Smooth muscle cell (in vitro differentiated cells): Measurements from ENCODE around the gene SLC9A3. TPM values are rescaled to one million over a fixed set of nuclear protein-coding genes. Genes with fewer than 3 reads are reported as not detected.

ENCODE experiments used
- DNase-seq: peaks from one replicate; lab custom pipeline; 2025; ENCODE audit not compliant: unreplicated experiment; lab: John Stamatoyannopoulos, UW
- H2AFZ ChIP-seq: fragments of 200-600 bp; sonication (generic); 2 replicates; pipeline ENCODE4 v1.6.0; 2016; ENCODE audit warnings: antibody characterized with exemption, low read depth, mild to moderate bottlenecking
- H3F3A ChIP-seq: fragments of 200-600 bp; sonication (generic); 2 replicates; pipeline ENCODE4 v1.6.0; 2017; ENCODE audit warnings: antibody characterized with exemption, low read depth
- H3K27ac ChIP-seq: fragments of 200-600 bp; sonication (generic); 2 replicates; pipeline ENCODE4 v1.5.1; 2016; ENCODE audit warnings: low read depth, mild to moderate bottlenecking
- H3K27me3 ChIP-seq: fragments of 200-600 bp; sonication (generic); 2 replicates; pipeline ENCODE4 v1.6.1; 2016; ENCODE audit warnings: low read depth, mild to moderate bottlenecking
- H3K36me3 ChIP-seq: fragments of 200-600 bp; sonication (generic); 2 replicates; pipeline ENCODE4 v1.5.1; 2016; ENCODE audit warnings: low read depth
- H3K4me1 ChIP-seq: fragments of 200-600 bp; sonication (generic); 2 replicates; pipeline ENCODE4 v1.5.1; 2016; ENCODE audit warnings: low read depth
- H3K4me2 ChIP-seq: fragments of 200-600 bp; sonication (generic); 2 replicates; pipeline ENCODE4 v1.6.0; 2016; ENCODE audit warnings: mild to moderate bottlenecking
- H3K4me3 ChIP-seq: fragments of 200-600 bp; sonication (generic); 2 replicates; pipeline ENCODE4 v1.5.1; 2016; ENCODE audit warnings: mild to moderate bottlenecking
- H3K79me2 ChIP-seq: fragments of 200-600 bp; sonication (generic); 2 replicates; pipeline ENCODE4 v1.6.0; 2016; ENCODE audit warnings: low read depth, mild to moderate bottlenecking
- H3K9ac ChIP-seq: fragments of 200-600 bp; sonication (generic); 2 replicates; pipeline ENCODE4 v1.6.0; 2016; ENCODE audit warnings: low read depth
- H3K9me3 ChIP-seq: fragments of 200-600 bp; sonication (generic); replicated peaks from 2 replicates; pipeline ENCODE4 v1.5.1; 2016; ENCODE audit warnings: low read depth
- H4K20me1 ChIP-seq: fragments of 200-600 bp; sonication (generic); 2 replicates; pipeline ENCODE4 v1.6.0; 2016; ENCODE audit warnings: low read depth
- WGBS: methylation state at CpG from one replicate; pipeline ENCODE4 v1.1.7; 2016; ENCODE audit warnings: low lambda C conversion rate; 5-methylcytosine and 5-hydroxymethylcytosine counted together
- polyA plus RNA-seq: library from polyadenylated mRNA; unstranded; fragments of >200 nt; fragmentation: Nextera tagmentation; extraction: Ambion mirVana; gene quantifications from 2 replicates; pipeline ENCODE4 v1.2.1, GENCODE V29; 2016
- total RNA-seq: library from RNA; depleted of rRNA; stranded (reverse); fragments of >200 nt; gene quantifications from 2 replicates; pipeline ENCODE4 v1.2.3, GENCODE V29; 2014
- TF ChIP-seq, protein P1 (sequence below): fragments of 200-600 bp; sonication (generic); IDR thresholded peaks from 2 replicates; pipeline ENCODE4 v1.5.1; 2017; ENCODE audit warnings: borderline replicate concordance, mild to moderate bottlenecking, antibody characterized with exemption; ENCODE audit not compliant: insufficient read depth, poor library complexity, severe bottlenecking

SLC9A3 gene
- total and polyA plus RNA-seq, 2 experiments from 2014 or later: 1.1 to 1.8 TPM

DNA sequence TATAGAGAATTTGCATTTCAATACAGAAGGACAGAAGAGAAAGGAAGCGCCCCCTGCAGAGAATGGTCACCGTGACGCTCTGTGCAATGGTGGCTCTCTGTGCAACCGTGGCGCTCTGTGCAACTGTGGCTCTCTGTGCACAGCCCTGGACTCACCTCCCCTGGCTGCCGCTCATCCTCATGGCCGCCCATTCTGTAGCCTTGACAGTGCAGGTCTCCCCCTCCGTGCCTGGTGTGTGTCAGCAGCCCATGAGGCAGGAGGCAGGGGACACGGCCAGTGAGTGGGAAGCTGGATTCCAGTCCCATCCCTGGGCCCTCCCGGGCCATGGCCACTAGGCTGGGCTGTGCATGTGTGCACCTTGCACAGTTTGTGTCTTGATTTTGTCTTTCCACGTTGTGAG lies 69.3 kb downstream of the SLC9A3 start:
- Histone ChIP-seq H3K4me3 (no peak overlapping the region), H3K4me2 (no peak overlapping the region), H3K9ac (no peak overlapping the region), H2AFZ (no peak overlapping the region), H3K9me3 (no peaks in the 10 kb centered on the region), H3F3A (no peaks in the 10 kb centered on the region), H3K27me3 (no peaks in the 10 kb centered on the region), H3K4me1 (no peaks in the 10 kb centered on the region), H3K79me2 (peaks cover 38% of the 10 kb centered on the region), H3K36me3 (peaks cover 13% of the 10 kb centered on the region), H3K27ac (no peak overlapping the region), H4K20me1 (peaks cover 47% of the 10 kb centered on the region)
- 91% methylated on average over 11 of the region's 11 CpGs for WGBS
- DNase-seq: no peak
- TF ChIP-seq, protein P1, sequence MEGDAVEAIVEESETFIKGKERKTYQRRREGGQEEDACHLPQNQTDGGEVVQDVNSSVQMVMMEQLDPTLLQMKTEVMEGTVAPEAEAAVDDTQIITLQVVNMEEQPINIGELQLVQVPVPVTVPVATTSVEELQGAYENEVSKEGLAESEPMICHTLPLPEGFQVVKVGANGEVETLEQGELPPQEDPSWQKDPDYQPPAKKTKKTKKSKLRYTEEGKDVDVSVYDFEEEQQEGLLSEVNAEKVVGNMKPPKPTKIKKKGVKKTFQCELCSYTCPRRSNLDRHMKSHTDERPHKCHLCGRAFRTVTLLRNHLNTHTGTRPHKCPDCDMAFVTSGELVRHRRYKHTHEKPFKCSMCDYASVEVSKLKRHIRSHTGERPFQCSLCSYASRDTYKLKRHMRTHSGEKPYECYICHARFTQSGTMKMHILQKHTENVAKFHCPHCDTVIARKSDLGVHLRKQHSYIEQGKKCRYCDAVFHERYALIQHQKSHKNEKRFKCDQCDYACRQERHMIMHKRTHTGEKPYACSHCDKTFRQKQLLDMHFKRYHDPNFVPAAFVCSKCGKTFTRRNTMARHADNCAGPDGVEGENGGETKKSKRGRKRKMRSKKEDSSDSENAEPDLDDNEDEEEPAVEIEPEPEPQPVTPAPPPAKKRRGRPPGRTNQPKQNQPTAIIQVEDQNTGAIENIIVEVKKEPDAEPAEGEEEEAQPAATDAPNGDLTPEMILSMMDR: no peak

DNA sequence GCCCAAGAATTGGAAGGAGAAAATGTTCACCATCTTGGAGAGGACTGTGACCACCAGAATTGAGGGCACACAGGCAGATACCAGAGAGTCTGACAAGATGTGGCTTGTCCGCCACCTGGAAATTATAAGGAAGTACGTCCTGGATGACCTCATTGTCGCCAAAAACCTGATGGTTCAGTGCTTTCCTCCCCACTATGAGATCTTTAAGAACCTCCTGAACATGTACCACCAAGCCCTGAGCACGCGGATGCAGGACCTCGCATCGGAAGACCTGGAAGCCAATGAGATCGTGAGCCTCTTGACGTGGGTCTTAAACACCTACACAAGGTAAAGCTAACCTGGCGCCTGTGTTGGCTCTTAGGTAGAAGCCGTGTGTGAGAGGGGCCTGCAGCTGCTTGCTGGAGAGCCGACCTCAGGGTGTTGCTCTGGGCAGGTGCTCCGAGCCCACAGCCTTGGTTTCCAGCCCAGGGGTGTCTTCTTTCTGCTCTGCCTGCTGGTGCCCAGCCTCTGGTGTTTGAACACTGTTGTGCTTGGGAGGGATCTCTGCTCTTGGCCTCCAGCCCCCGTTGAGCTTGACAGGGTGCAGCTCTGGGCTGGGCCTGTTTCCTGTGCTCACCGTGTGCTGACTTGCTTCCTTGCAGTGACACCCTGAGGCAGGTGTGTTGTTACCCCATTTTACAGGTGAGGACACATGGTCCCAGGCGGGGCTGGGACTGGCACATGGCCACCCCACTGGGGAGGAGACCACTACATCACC lies 70.3 kb downstream of the SLC9A3 start:
- Histone ChIP-seq H4K20me1 (peaks cover 46% of the 10 kb centered on the region), H3K4me2 (no peak overlapping the region), H3F3A (no peaks in the 10 kb centered on the region), H3K36me3 (peaks cover 22% of the 10 kb centered on the region), H3K4me3 (no peak overlapping the region), H2AFZ (no peak overlapping the region), H3K9me3 (no peaks in the 10 kb centered on the region), H3K27ac (no peak overlapping the region), H3K4me1 (no peaks in the 10 kb centered on the region), H3K27me3 (no peaks in the 10 kb centered on the region), H3K79me2 (peaks cover 45% of the 10 kb centered on the region), H3K9ac (no peak overlapping the region)
- TF ChIP-seq, protein P1: no peak
- whole genome bisulfite sequencing: 93% methylated on average over 16 of the region's 16 CpGs
- no peak for DNase-seq

DNA sequence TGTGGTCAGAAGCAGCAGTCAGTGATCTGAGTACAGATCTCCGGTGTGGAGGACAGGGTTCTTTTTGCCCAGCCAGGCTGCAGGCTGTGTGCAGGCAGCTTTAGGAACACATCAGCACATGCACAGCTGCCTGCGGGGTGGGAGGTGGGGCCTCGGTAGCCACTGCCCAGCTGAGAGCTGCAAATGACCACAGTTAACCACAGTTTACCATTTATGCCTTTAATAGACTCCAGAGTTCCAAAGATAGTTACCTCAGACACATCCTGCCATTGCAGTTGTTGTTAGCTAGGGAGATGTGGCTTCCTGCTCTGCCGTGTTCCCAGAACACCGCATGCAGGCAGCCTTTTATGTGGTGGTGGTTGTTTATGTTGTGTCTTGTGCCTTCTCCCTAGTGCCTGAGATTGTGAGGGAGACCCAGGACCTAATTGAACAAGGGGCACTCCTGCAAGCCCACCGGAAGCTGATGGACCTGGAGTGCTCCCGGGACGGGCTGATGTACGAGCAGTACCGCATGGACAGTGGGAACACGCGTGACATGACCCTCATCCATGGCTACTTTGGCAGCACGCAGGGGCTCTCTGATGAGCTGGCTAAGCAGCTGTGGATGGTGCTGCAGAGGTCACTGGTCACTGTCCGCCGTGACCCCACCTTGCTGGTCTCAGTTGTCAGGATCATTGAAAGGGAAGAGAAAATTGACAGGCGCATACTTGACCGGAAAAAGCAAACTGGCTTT lies 71.1 kb downstream of the SLC9A3 start:
- WGBS: 86% methylated on average over 17 of the region's 17 CpGs
- no peak overlapping the region for H3K27ac ChIP-seq
- H3K27me3 ChIP-seq: no peaks in the 10 kb centered on the region
- TF ChIP-seq, protein P1: no peak
- no peaks in the 10 kb centered on the region for H3K4me1 ChIP-seq
- H3K4me3 ChIP-seq: no peak overlapping the region
- no peak overlapping the region for H3K4me2 ChIP-seq
- peaks cover 23% of the 10 kb centered on the region for H3K36me3 ChIP-seq
- no peaks in the 10 kb centered on the region for H3F3A ChIP-seq
- peaks cover 39% of the 10 kb centered on the region for H4K20me1 ChIP-seq
- H2AFZ ChIP-seq: no peak overlapping the region
- no peaks in the 10 kb centered on the region for H3K9me3 ChIP-seq
- H3K79me2 ChIP-seq: peaks cover 45% of the 10 kb centered on the region
- no peak overlapping the region for H3K9ac ChIP-seq
- DNase-seq: no peak
